GM12891 (cell line): ENCODE data around the gene SEC14L5.

Experiments
- POLR2A ChIP-seq: IDR thresholded peaks from 2 replicates; pipeline ENCODE4 v1.6.1; 2011; ENCODE audit warnings: low read depth, low read length, control low read depth
- TAF1 ChIP-seq: IDR thresholded peaks from 2 replicates; pipeline ENCODE4 v1.6.1; 2011; ENCODE audit warnings: low read depth, low read length, control low read depth

GRCh38 chr16:5034167-5034523 lies 76.0 kb downstream of the SEC14L5 start:
- no peak for TF ChIP-seq POLR2A
- TF ChIP-seq TAF1 = no peak
